Fibroblast of skin of left biceps (primary cell): ENCODE results near the gene SERPINB11.
A peak's percentile ranks its signal among the peaks of the same experiment; 100 is the strongest.
"Not testable (repeated sequence)": the region's sequence is repeated elsewhere in the genome, so short reads cannot be mapped to it uniquely, and the experiment has no call there.

Source experiments
- DNase-seq, 2 experiments: peaks; one replicate each; pipeline ENCODE4 v3.0.0-alpha.2; 2013; ENCODE audit warnings: low read depth in 2 of 2

Gene SERPINB11

GRCh38 chr18:63702660-63703059, at the start of gene SERPINB11:
SERPINB11 (plus strand) TSS chr18:63702960; CDS start chr18:63710194, 7,234 bp downstream.
- no peak for DNase-seq

GRCh38 chr18:63658920-63659319, 43.8 kb upstream of the SERPINB11 start:
- not testable (repeated sequence) for DNase-seq

GRCh38 chr18:63661750-63662149, 41.0 kb upstream of the SERPINB11 start, which contains the start of gene SERPINB3:
SERPINB3 (minus strand) TSS chr18:63661893; CDS start chr18:63661216, 677 bp downstream.
- DNase-seq: not testable (repeated sequence)

- no peak for DNase-seq
Measured at GRCh38 chr18:63664571-63664970, 38.2 kb upstream of the SERPINB11 start.

GRCh38 chr18:63676526-63677323, 26.0 kb upstream of the SERPINB11 start:
- DNase-seq: no peak

- DNase-seq: no peak
Measured at GRCh38 chr18:63677500-63678225, 25.1 kb upstream of the SERPINB11 start.

GRCh38 chr18:63679820-63680606, 22.7 kb upstream of the SERPINB11 start:
- DNase-seq: no peak

GRCh38 chr18:63681449-63682340, 21.1 kb upstream of the SERPINB11 start:
- DNase-seq: no peak

- peak; percentile 90 to 91 for DNase-seq
Measured at GRCh38 chr18:63683152-63683551, 19.6 kb upstream of the SERPINB11 start.

- no peak for DNase-seq
Measured at GRCh38 chr18:63683890-63684289, 18.9 kb upstream of the SERPINB11 start.

- DNase-seq: no peak
Measured at GRCh38 chr18:63684718-63685117, 18.0 kb upstream of the SERPINB11 start.

GRCh38 chr18:63686871-63687270, 15.9 kb upstream of the SERPINB11 start:
- DNase-seq: peak in 1 of 2 experiments; percentile 34

GRCh38 chr18:63689064-63689463, 13.7 kb upstream of the SERPINB11 start:
- DNase-seq: no peak

- peak in 1 of 2 experiments; percentile 26 for DNase-seq
Measured at GRCh38 chr18:63697097-63697660, 5.6 kb upstream of the SERPINB11 start.

- DNase-seq: no peak
Measured at GRCh38 chr18:63700501-63700900, 2.3 kb upstream of the SERPINB11 start.

GRCh38 chr18:63701952-63702351, 808 bp upstream of the SERPINB11 start:
- DNase-seq: no peak

GRCh38 chr18:63705401-63705800, 2.6 kb downstream of the SERPINB11 start:
- DNase-seq: no peak

GRCh38 chr18:63707816-63708215, 5.1 kb downstream of the SERPINB11 start:
- DNase-seq: no peak

- DNase-seq: peak; percentile 49 to 53
Measured at GRCh38 chr18:63708650-63709049, 5.9 kb downstream of the SERPINB11 start.

GRCh38 chr18:63725682-63726480, 23.1 kb downstream of the SERPINB11 start:
- DNase-seq: no peak
